ENCODE data around the gene MXRA7. TPM values are rescaled to one million over a fixed set of nuclear protein-coding genes. Genes with fewer than 3 reads are reported as not detected.

The MXRA7 gene
- total RNA-seq, 2 experiments from 2014 or later: 1.6 to 4.9 TPM

GRCh38 chr17:76702076-76702475, 8.7 kb downstream of the MXRA7 start:
- no peaks in the 10 kb centered on the region for H3K79me2 ChIP-seq (ENCODE audit: insufficient read depth, low read depth, low read length)

DNA sequence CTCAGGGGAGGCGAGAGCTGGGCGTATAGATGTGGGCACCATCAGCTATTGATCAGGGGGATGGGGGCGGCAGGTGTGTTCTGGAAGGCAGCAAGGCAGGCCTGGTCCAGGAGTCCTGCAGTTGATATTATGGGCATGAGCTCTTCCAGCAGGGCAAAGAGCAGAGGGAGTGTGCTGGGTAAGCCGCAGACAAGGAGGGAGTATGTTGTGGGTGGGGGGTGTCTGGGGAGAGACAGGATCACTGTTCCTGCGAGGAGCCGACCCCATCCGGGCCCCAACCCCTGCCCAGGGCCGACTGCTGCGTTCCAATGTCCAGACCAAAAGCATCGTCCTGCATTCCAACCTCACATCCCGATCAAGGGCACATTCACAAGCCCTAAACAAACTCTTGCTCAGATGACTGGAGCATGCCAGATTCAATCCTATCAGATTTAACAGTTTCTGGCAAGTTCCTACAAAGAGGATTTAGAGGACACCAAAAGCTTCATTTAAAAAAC, 9.2 kb downstream of the MXRA7 start:
- Histone ChIP-seq H2AFZ (ENCODE audit: low read length) (no peak overlapping the region), H3K4me2 (ENCODE audit: low read length) (no peak overlapping the region), H3K4me3 (ENCODE audit: low read depth, low read length, poor library complexity, severe bottlenecking) (no peak overlapping the region), H3K9me2 (ENCODE audit: insufficient read depth, low read length) (no peaks in the 10 kb centered on the region), H3K79me2 (ENCODE audit: insufficient read depth, low read depth, low read length) (no peaks in the 10 kb centered on the region), H4K20me1 (ENCODE audit: insufficient read depth, low read length) (no peaks in the 10 kb centered on the region), H3K4me1 (ENCODE audit: insufficient read depth, low read length, poor library complexity, severe bottlenecking) (peaks cover 14% of the 10 kb centered on the region), H3K27ac (ENCODE audit: low read depth, low read length, poor library complexity, severe bottlenecking) (no peak overlapping the region), H3K9me3 (ENCODE audit: low read length) (no peaks in the 10 kb centered on the region), H3K36me3 (ENCODE audit: insufficient read depth, low read length) (no peaks in the 10 kb centered on the region)
- no peak for DNase-seq (ENCODE audit: low spot score)
- ChIA-PET POLR2A (no interaction called here), CTCF (ENCODE audit: unreplicated experiment) (interaction anchor here (0.6 kb wide), 2 partner anchors 15 to 331 kb away, joined by 3 read pairs; no protein-coding TSS in a partner anchor)
- intact Hi-C loops (cut with micrococcal nuclease; ENCODE audit: unreplicated experiment): no loop called here
- TF ChIP-seq CTCF (conservative IDR thresholded peaks at IDR 0.05; ENCODE audit: low read length) (no peak), EZH2phosphoT487 (IDR thresholded peaks at IDR 0.05; ENCODE audit: borderline replicate concordance, low read depth, low read length) (no peak)
- no TSS peak for BruUV-seq (replicated peaks)

More at GRCh38 chr17:76702076-76702475, 8.7 kb downstream of the MXRA7 start:
- Histone ChIP-seq H4K20me1 (ENCODE audit: insufficient read depth, low read length) (no peaks in the 10 kb centered on the region), H3K4me1 (ENCODE audit: insufficient read depth, low read length, poor library complexity, severe bottlenecking) (peaks cover 8% of the 10 kb centered on the region), H3K27ac (ENCODE audit: low read depth, low read length, poor library complexity, severe bottlenecking) (no peak overlapping the region), H3K9me2 (ENCODE audit: insufficient read depth, low read length) (no peaks in the 10 kb centered on the region), H2AFZ (ENCODE audit: low read length) (no peak overlapping the region), H3K4me3 (ENCODE audit: low read depth, low read length, poor library complexity, severe bottlenecking) (no peak overlapping the region), H3K36me3 (ENCODE audit: insufficient read depth, low read length) (no peaks in the 10 kb centered on the region), H3K4me2 (ENCODE audit: low read length) (no peak overlapping the region), H3K9me3 (ENCODE audit: low read length) (no peaks in the 10 kb centered on the region)
- intact Hi-C loops (cut with micrococcal nuclease; ENCODE audit: unreplicated experiment): no loop called here
- CTCF ChIA-PET (ENCODE audit: unreplicated experiment): interaction anchor here (0.6 kb wide), 1 partner anchor 15 kb away, joined by 3 read pairs; no protein-coding TSS in a partner anchor
- TF ChIP-seq CTCF (conservative IDR thresholded peaks at IDR 0.05; ENCODE audit: low read length): no peak
- TF ChIP-seq EZH2phosphoT487 (IDR thresholded peaks at IDR 0.05; ENCODE audit: borderline replicate concordance, low read depth, low read length): no peak
- POLR2A ChIA-PET: no interaction called here
- no TSS peak for BruUV-seq (replicated peaks)
- DNase-seq (ENCODE audit: low spot score): no peak

DNA sequence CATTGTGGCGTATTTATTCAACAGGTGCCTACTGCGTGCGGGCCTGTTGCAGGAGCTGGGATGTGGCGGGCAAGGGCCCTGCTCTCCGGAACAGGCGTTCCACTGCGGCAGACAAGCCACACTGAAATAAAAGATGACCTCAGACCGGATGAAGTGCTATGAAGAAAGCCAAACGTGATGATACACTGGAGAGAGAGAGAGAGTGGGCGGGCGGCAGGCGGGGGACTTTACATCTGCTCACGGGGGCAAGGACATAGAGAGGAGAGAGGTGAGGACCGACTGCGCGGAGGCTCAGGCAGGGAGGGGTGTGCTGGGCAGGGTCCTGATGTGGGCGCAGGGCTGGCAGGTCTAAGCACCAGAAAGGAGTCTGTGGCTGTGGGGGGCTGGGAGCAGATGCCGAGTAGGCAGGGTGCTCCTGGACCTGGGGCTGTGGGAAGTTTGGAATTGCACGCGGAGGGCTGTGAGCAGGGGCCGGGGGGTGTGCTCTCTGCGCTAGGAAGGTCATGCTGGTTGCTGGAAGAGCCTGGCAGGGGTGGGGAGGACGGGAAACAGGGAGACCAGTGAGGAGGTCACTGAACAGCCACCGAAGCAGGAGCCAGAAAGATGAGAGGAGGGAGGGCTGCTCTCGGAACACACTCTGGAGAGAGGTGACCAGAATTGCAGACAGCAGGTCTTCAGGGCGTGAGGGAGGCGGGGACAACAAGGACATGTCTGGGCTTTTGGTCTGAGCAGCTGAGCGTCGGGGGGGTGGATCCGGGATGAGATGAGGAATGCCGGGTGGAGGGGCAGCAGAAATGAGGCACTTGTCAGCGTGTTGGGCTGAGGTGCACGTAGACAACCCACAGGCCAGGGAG, 9.9 kb downstream of the MXRA7 start:
- Histone ChIP-seq H3K9me3 (ENCODE audit: low read length) (no peaks in the 10 kb centered on the region), H3K36me3 (ENCODE audit: insufficient read depth, low read length) (no peaks in the 10 kb centered on the region), H3K4me3 (ENCODE audit: low read depth, low read length, poor library complexity, severe bottlenecking) (no peak overlapping the region), H2AFZ (ENCODE audit: low read length) (no peak overlapping the region), H3K4me1 (ENCODE audit: insufficient read depth, low read length, poor library complexity, severe bottlenecking) (peaks cover 14% of the 10 kb centered on the region), H3K9me2 (ENCODE audit: insufficient read depth, low read length) (no peaks in the 10 kb centered on the region), H3K27ac (ENCODE audit: low read depth, low read length, poor library complexity, severe bottlenecking) (no peak overlapping the region), H4K20me1 (ENCODE audit: insufficient read depth, low read length) (no peaks in the 10 kb centered on the region), H3K79me2 (ENCODE audit: insufficient read depth, low read depth, low read length) (no peaks in the 10 kb centered on the region), H3K4me2 (ENCODE audit: low read length) (no peak overlapping the region)
- no peak for TF ChIP-seq CTCF (conservative IDR thresholded peaks at IDR 0.05; ENCODE audit: low read length)
- TF ChIP-seq EZH2phosphoT487 (IDR thresholded peaks at IDR 0.05; ENCODE audit: borderline replicate concordance, low read depth, low read length): no peak
- CTCF ChIA-PET (ENCODE audit: unreplicated experiment): interaction anchor here (0.6 kb wide), 1 partner anchor 331 kb away, joined by 3 read pairs; no protein-coding TSS in a partner anchor
- BruUV-seq (replicated peaks): no TSS peak
- POLR2A ChIA-PET: no interaction called here
- DNase-seq (ENCODE audit: low spot score): no peak
- intact Hi-C loops (cut with micrococcal nuclease; ENCODE audit: unreplicated experiment): no loop called here

All from OCI-LY7 (cell line).